ENCODE measurements around the gene NOA1.
A peak's percentile ranks its signal among the peaks of the same experiment; 100 is the strongest.

NOA1 gene

DNA sequence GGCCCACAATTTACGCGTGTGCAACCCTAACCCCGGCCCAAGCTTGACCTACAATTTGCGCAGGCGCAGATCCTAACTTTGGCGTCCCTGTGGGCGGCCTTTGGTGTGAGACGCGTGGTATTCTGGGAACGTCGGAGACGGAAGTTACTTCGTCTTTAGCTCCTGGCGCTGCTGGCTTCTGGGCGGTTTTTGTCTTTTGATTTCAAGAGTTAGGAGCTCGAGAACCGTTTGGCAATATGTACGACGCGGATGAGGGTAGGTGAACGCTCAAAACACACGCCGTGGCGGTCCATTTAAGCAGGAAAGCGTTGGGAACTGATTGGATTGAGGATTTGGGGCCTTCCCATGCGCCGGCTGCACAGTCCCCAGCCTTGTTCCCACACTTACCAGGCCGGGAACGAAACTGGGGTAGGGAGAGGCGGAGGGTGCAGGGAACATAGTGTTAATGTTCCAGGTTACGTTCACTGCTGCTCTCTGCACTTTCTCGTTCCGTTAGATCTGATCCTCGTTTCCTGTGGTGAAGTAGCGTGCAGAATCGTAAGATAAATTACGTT is 1.4 kb upstream of the NOA1 start, which contains the start of gene POLR2B:
Gene POLR2B, plus strand, starts transcription at position 147 of the 554 bp plus-strand sequence. Its CDS starts 90 bp downstream, at position 237.
- peak within 1 kb of the TSS; percentile 99 for H3K4me3 ChIP-seq (ENCODE audit: low read depth, low read length)
- TF ChIP-seq, protein P1, sequence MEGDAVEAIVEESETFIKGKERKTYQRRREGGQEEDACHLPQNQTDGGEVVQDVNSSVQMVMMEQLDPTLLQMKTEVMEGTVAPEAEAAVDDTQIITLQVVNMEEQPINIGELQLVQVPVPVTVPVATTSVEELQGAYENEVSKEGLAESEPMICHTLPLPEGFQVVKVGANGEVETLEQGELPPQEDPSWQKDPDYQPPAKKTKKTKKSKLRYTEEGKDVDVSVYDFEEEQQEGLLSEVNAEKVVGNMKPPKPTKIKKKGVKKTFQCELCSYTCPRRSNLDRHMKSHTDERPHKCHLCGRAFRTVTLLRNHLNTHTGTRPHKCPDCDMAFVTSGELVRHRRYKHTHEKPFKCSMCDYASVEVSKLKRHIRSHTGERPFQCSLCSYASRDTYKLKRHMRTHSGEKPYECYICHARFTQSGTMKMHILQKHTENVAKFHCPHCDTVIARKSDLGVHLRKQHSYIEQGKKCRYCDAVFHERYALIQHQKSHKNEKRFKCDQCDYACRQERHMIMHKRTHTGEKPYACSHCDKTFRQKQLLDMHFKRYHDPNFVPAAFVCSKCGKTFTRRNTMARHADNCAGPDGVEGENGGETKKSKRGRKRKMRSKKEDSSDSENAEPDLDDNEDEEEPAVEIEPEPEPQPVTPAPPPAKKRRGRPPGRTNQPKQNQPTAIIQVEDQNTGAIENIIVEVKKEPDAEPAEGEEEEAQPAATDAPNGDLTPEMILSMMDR (IDR thresholded peaks at IDR 0.05; ENCODE audit: low read depth, low read length, missing control alignments): no peak
- in situ Hi-C loops (cut with HindIII; ENCODE audit: low sequenced_read_pairs): no loop called here
- DNase-seq (ENCODE audit: low read depth): peak; percentile 77

DNA sequence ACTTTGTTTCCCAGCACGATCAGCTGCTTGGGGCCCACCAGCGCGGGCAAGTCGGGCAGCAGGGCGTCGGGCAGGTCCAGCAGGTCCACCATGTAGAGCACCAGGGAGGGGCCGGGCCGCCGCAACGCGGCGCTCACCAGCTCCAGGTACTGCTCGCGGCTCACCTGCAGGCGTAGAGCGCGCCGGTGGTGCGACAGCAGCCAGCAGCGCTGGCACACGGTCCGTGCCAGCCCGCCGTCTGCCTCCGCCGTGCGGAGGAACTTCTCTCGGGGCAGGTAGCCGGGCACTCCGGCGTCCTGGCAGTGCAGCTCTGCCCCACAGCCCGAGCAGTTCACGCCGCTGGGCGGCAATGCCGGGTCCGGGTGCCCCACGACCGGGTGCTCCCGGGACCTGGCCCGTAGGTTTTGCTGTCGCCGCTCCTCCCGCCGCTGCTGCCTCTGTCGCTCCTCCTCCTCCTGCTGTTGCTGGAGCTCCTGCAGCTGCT is 527 bp downstream of the NOA1 start:
- in situ Hi-C loops (cut with HindIII; ENCODE audit: low sequenced_read_pairs): no loop called here
- DNase-seq (ENCODE audit: low read depth): no peak
- TF ChIP-seq, protein P1 (IDR thresholded peaks at IDR 0.05; ENCODE audit: low read depth, low read length, missing control alignments): peak; percentile 18
- peak overlapping the region; percentile 99 for H3K4me3 ChIP-seq (ENCODE audit: low read depth, low read length)

DNA sequence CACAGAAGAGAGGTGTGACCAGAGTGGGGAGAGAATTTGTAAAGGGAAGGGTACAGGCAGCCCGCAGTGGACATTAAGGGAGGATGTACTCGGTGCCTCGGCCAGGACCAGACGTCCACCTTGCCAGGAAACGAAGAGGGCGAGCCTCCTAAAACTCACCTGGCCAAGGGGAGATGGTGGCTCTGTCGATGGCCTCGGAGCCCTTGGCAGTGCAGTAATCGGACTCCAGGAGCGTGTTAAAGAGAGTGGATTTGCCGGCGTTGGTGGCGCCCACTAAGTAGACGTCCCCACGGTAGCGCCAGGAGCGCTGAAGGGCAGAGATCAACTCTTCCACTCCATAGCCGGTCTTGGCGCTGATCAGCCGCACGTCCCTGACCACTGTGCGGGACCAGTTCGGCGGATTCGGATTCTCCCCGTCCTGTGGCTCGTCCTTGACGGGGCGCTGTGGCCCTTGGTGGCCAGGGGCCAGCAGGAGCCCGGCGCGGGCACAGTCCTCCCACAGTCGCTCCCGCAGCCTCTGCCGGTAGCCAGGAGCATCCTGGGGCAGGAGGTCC is 1.0 kb downstream of the NOA1 start:
- TF ChIP-seq, protein P1 (IDR thresholded peaks at IDR 0.05; ENCODE audit: low read depth, low read length, missing control alignments): no peak
- no peak for DNase-seq (ENCODE audit: low read depth)

DNA sequence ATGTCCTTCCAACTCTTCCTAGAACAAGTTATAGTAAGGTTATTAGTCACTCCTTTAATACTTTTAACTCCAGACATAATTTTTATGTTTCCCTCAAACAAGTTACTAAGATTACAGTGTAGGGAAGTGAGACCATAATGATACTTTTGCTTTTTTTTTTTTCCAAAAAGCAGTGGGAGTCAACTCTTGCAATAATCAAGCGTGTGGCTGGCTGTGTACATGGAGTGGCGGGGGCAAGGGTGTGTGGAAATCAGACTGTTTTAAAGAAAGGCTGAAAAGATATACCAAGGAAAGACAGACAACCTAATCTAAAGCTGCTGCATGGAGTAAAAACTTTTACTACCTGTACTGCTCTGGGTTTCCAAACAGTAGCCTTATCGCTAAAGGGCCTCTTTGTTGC is 4.1 kb downstream of the NOA1 start:
- TF ChIP-seq, protein P1 (IDR thresholded peaks at IDR 0.05; ENCODE audit: low read depth, low read length, missing control alignments): no peak
- no peak overlapping the region for H3K4me3 ChIP-seq (ENCODE audit: low read depth, low read length)
- in situ Hi-C loops (cut with HindIII; ENCODE audit: low sequenced_read_pairs): no loop called here
- no peak for DNase-seq (ENCODE audit: low read depth)

More for the DNA sequence above, 1.0 kb downstream of the NOA1 start:
- in situ Hi-C loops (cut with HindIII; ENCODE audit: low sequenced_read_pairs): no loop called here
- peak overlapping the region; percentile 99 for H3K4me3 ChIP-seq (ENCODE audit: low read depth, low read length)

DNA sequence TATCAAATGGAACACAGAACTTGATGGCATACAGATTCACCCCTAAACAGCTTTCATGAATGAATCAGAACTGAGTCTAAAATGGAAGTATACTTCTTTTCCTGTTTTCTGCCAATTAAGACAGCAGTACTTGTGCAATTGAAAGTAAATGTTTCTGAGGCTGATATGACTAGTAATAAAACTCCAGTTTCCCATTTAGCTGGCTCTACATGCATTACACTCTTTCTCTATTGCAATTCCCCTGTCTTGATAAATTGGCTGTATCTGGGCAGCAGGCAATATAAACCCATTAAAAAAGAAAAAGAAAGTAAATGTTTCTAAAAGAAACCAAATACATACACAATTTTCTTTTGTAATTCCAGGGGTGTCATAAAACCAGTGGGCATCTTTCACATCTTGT is 4.6 kb downstream of the NOA1 start:
- TF ChIP-seq, protein P1 (IDR thresholded peaks at IDR 0.05; ENCODE audit: low read depth, low read length, missing control alignments): no peak
- DNase-seq (ENCODE audit: low read depth): no peak
- in situ Hi-C loops (cut with HindIII; ENCODE audit: low sequenced_read_pairs): no loop called here

DNA sequence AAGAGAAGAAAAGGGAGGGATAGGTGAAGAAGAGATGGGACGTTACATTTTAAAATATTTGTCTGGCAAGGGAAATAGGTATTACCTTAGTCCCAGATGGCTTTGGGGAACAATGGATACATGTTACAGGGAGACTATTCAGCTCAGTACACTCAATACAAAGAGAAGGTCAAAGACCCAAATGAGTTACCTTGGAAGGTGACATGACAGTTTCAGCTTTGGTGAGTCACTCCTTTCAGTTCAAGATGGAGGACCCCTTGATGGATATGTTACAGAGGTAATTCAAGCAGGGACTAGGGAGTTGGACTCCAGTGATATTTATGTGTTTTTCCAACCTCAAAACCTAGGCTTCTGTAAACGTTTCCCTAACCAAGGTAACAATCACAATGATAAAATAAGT is 5.0 kb downstream of the NOA1 start:
- in situ Hi-C loops (cut with HindIII; ENCODE audit: low sequenced_read_pairs): no loop called here
- TF ChIP-seq, protein P1 (IDR thresholded peaks at IDR 0.05; ENCODE audit: low read depth, low read length, missing control alignments): no peak

More for the DNA sequence above, 4.6 kb downstream of the NOA1 start:
- no peak overlapping the region for H3K4me3 ChIP-seq (ENCODE audit: low read depth, low read length)

More for the DNA sequence above, 5.0 kb downstream of the NOA1 start:
- no peak overlapping the region for H3K4me3 ChIP-seq (ENCODE audit: low read depth, low read length)
- DNase-seq (ENCODE audit: low read depth): no peak

All from astrocyte of the cerebellum (primary cell).